Keratinocyte (primary cell): Measurements from ENCODE around the gene RAB27B.

Experiments
- EZH2 ChIP-seq: IDR thresholded peaks from one replicate; pipeline ENCODE4 v1.6.1; 2012; ENCODE audit warnings: inconsistent platforms, mild to moderate bottlenecking, low read length, moderate library complexity
- TF ChIP-seq, protein P1 (sequence below), 3 experiments: IDR thresholded peaks in 1 of 3; conservative IDR thresholded peaks in 1 of 3; optimal IDR thresholded peaks in 1 of 3; 2 replicates in 2 of 3; 3 replicates in 1 of 3; pipeline versions ENCODE3 to v1.5.1; 2011; ENCODE audit warnings: low read length in 3 of 3, mild to moderate bottlenecking in 3 of 3, moderate library complexity in 2 of 3, control low read depth in 1 of 3, inconsistent platforms in 1 of 3; ENCODE audit not compliant: insufficient read depth in 2 of 3; ENCODE audit errors: extremely low read depth in 1 of 3

DNA sequence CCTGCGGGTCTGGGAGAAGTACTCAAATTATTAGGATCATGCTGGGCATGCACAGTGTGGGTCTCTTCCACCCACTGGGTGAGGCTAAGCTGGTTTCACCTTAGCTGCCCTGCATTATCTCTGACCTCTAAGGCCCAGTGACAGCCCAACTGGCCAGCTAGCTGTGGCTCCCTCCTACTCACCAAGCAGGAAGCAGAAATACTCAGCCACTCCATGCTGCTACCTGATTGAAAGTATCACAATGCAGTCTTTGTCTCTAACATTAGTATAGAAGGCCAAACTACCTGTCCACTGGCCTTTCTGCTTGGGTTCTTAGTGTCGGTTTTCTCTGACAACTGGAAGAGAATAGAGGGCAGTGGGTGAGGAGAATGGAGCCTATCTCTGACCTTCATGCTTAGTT is 47.3 kb upstream of the RAB27B start:
- TF ChIP-seq, protein P1, sequence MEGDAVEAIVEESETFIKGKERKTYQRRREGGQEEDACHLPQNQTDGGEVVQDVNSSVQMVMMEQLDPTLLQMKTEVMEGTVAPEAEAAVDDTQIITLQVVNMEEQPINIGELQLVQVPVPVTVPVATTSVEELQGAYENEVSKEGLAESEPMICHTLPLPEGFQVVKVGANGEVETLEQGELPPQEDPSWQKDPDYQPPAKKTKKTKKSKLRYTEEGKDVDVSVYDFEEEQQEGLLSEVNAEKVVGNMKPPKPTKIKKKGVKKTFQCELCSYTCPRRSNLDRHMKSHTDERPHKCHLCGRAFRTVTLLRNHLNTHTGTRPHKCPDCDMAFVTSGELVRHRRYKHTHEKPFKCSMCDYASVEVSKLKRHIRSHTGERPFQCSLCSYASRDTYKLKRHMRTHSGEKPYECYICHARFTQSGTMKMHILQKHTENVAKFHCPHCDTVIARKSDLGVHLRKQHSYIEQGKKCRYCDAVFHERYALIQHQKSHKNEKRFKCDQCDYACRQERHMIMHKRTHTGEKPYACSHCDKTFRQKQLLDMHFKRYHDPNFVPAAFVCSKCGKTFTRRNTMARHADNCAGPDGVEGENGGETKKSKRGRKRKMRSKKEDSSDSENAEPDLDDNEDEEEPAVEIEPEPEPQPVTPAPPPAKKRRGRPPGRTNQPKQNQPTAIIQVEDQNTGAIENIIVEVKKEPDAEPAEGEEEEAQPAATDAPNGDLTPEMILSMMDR (optimal IDR thresholded peaks at IDR 0.05 in 1 of 3, IDR thresholded peaks at IDR 0.05 in 1 of 3, conservative IDR thresholded peaks at IDR 0.05 in 1 of 3; ENCODE audit: extremely low read depth in 1 of 3, insufficient read depth in 2 of 3, low read length in 3 of 3): no peak
- no peak for TF ChIP-seq EZH2
